Astrocyte (in vitro differentiated cells and primary cell): Measurements from ENCODE around the gene UBE2D2.

Source experiments
- CTCF ChIP-seq: IDR thresholded peaks from 2 replicates; pipeline ENCODE4 v1.5.1; 2011; ENCODE audit warnings: low read depth, mild to moderate bottlenecking, inconsistent platforms, low read length, moderate library complexity; ENCODE audit not compliant: insufficient read depth
- EZH2 ChIP-seq: IDR thresholded peaks from 2 replicates; pipeline ENCODE4 v1.6.1; 2012; ENCODE audit warnings: mild to moderate bottlenecking, low read length, inconsistent platforms; ENCODE audit not compliant: insufficient read depth

GRCh38 chr5:139641116-139642080 lies 80.3 kb downstream of the UBE2D2 start:
- TF ChIP-seq CTCF: no peak
- TF ChIP-seq EZH2: no peak
